ENCODE data around the gene KRT86.

KRT86 gene

DNA sequence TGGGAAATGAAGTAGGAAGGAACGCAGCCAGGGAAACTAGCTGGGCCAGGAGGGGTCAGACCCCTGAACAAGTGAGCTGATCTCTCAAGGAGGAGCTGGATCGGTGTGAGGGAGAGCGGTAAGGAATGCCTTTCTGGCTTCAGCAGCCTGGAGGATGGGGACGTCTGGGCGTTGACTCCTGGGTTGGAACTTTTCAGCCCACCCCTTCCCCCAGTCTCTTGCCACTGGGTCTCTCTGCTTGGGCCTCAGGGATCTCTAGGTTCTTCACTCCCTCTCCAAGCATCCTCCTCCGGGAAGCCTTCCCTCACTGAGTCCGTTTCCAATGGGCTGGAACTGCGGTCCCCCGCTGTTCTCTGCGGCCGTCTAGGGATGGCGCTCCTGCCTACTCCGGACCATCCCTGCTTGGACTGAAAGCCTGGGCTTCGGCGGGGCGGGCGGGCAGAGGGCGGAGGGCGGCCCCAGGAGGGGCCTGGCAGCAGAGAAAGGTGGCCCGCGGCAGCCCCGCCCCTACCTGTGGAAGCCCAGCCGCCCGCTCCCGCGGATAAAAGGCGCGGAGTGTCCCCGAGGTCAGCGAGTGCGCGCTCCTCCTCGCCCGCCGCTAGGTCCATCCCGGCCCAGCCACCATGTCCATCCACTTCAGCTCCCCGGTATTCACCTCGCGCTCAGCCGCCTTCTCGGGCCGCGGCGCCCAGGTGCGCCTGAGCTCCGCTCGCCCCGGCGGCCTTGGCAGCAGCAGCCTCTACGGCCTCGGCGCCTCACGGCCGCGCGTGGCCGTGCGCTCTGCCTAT lies 41.6 kb upstream of the KRT86 start, which contains the start of gene KRT7:
Gene KRT7, plus strand, starts transcription at position 570 of the 788 bp plus-strand sequence. Its CDS starts 54 bp downstream, at position 624.
- Histone ChIP-seq H3K4me3 (peak within 1 kb of the TSS in 1 of 2 donors; percentile 17), H3K9me3 (no peaks in the 10 kb centered on the region), H3K27ac (no peak within 1 kb of the TSS), H3K27me3 (peaks cover 0 to 23% of the 10 kb centered on the region in 2 donors), H3K36me3 (peaks cover 0 to 13% (median 0%) of the 10 kb centered on the region in 3 donors), H3K4me1 (peaks cover 0 to 52% (median 34%) of the 10 kb centered on the region in 4 donors)
- intact Hi-C loops (cut with DNase I; ENCODE audit: low total_unique reads): no loop called here
- peak in 1 of 2 donors; percentile 60 for DNase-seq
- TF ChIP-seq, protein P1, sequence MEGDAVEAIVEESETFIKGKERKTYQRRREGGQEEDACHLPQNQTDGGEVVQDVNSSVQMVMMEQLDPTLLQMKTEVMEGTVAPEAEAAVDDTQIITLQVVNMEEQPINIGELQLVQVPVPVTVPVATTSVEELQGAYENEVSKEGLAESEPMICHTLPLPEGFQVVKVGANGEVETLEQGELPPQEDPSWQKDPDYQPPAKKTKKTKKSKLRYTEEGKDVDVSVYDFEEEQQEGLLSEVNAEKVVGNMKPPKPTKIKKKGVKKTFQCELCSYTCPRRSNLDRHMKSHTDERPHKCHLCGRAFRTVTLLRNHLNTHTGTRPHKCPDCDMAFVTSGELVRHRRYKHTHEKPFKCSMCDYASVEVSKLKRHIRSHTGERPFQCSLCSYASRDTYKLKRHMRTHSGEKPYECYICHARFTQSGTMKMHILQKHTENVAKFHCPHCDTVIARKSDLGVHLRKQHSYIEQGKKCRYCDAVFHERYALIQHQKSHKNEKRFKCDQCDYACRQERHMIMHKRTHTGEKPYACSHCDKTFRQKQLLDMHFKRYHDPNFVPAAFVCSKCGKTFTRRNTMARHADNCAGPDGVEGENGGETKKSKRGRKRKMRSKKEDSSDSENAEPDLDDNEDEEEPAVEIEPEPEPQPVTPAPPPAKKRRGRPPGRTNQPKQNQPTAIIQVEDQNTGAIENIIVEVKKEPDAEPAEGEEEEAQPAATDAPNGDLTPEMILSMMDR (IDR thresholded peaks at IDR 0.05): no peak

DNA sequence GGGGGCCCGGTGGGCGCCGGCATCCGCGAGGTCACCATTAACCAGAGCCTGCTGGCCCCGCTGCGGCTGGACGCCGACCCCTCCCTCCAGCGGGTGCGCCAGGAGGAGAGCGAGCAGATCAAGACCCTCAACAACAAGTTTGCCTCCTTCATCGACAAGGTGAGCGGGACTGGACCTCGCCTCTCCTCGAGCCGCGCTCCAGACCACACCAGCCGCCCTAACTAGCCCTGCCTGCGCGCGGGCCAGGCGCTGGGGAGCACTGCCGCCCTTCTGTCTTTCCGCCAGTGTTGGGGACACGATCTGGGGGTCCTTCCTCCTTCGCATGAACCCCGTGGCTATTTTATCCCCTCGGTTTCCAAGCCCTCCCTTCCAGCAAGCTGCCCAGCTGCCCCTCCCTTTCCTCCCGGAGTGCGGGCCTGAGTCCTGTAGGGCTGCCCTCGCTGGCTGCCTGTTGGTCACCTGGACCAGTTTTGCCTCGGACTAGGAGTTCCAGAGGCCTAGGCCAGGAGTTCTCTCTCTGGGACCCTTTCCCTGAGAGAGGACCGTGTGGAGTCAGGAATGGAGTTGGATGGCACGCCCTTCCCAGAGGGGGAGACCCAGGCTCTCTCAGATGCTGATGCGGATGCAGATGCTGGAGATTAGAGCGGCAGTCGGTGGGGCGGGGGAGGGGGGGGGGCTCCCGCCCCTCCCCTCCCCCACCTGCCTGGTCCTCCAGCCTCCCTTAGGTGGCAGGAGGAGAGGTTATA lies 40.8 kb upstream of the KRT86 start:
- TF ChIP-seq, protein P1 (IDR thresholded peaks at IDR 0.05): no peak
- peak in 1 of 2 donors; percentile 62 for DNase-seq
- Histone ChIP-seq H3K9me3 (no peaks in the 10 kb centered on the region), H3K36me3 (peaks cover 0 to 13% (median 0%) of the 10 kb centered on the region in 3 donors), H3K27ac (no peak overlapping the region), H3K4me1 (peaks cover 0 to 52% (median 36%) of the 10 kb centered on the region in 4 donors), H3K27me3 (peaks cover 0 to 23% of the 10 kb centered on the region in 2 donors), H3K4me3 (peak overlapping the region in 1 of 2 donors; percentile 17)
- intact Hi-C loops (cut with DNase I; ENCODE audit: low total_unique reads): no loop called here

DNA sequence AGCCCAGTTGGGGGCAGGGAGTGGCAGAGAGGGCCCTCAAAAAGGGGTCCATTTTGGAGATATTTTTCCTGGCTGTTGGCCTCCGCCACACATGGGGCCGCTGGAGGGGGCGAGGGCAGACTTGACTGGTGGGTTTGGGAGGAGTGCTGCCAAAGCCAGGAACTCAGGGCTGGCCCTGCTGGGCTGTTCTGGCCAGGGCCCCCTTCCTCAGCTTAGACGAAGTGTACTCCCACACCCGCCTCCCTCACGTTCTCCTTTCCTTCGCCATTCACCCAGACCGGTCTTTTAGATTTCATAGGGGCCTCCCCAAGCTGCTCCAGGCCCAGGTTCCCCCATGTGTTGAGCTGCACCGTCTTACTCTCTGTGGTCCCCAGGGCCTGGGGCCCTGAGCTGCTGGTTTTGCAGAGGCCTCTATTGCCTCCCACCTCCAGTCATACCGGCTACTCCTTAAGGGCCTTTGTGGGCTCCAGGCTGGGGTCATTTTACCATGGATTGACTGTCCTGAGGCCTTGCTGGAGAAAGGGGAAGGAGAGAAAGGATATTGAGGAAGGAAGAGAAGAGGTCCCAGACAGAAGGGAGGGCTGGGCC lies 40.1 kb upstream of the KRT86 start:
- intact Hi-C loops (cut with DNase I; ENCODE audit: low total_unique reads): no loop called here
- no peak overlapping the region for H3K4me3 ChIP-seq

DNA sequence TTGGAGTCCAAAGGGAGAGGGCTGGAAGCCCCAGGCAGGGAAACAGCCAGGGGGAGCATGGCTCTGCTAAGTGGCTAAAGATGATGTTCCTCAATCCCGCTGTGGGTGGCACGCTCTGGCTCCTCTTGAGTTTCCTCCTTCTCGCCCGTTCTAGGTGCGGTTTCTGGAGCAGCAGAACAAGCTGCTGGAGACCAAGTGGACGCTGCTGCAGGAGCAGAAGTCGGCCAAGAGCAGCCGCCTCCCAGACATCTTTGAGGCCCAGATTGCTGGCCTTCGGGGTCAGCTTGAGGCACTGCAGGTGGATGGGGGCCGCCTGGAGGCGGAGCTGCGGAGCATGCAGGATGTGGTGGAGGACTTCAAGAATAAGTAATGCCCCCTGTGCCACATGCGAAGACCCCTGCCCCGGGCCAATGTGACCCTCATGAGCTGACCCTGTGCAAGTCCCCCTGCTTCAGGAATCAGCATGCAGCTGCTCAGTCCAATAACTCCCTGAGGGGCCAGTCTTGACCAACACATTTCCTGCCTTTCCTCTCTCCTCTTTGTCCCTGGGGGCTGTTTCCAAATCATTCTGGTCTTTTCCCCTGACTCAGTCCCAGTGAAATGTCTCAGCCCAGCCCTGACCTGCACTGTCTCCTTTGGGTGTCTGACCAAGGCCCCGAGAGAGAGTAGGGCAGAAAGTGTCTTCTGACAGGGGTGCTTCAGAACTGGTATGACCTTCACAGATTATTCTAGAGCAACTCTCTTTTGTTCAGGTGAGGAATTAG lies 39.3 kb upstream of the KRT86 start:
- DNase-seq: peak in 1 of 2 donors; percentile 61

More for the DNA sequence above, 40.1 kb upstream of the KRT86 start:
- Histone ChIP-seq H3K27me3 (peaks cover 0 to 23% of the 10 kb centered on the region in 2 donors), H3K9me3 (no peaks in the 10 kb centered on the region), H3K4me1 (peaks cover 0 to 52% (median 37%) of the 10 kb centered on the region in 4 donors), H3K27ac (no peak overlapping the region), H3K36me3 (peaks cover 0 to 13% (median 0%) of the 10 kb centered on the region in 3 donors)
- peak in 1 of 2 donors; percentile 60 for DNase-seq
- TF ChIP-seq, protein P1 (IDR thresholded peaks at IDR 0.05): no peak

More for the DNA sequence above, 39.3 kb upstream of the KRT86 start:
- Histone ChIP-seq H3K36me3 (peaks cover 0 to 13% (median 0%) of the 10 kb centered on the region in 3 donors), H3K9me3 (no peaks in the 10 kb centered on the region), H3K27me3 (peaks cover 0 to 23% of the 10 kb centered on the region in 2 donors), H3K4me3 (no peak overlapping the region), H3K27ac (no peak overlapping the region), H3K4me1 (peaks cover 0 to 45% (median 33%) of the 10 kb centered on the region in 4 donors)
- intact Hi-C loops (cut with DNase I; ENCODE audit: low total_unique reads): no loop called here
- TF ChIP-seq, protein P1 (IDR thresholded peaks at IDR 0.05): no peak
